Activated naive CD4-positive, alpha-beta T cell (primary cell): ENCODE measurements around the gene MGME1.

Experiments used
- DNase-seq, 4 experiments: peaks; one replicate each; lab custom pipeline; 2025; lab: John Stamatoyannopoulos, UW

MGME1 gene

GRCh38 chr20:17992847-17993513 is 24.2 kb downstream of the MGME1 start:
- DNase-seq: no peak

- no peak for DNase-seq
These were observed 24.7 kb downstream of the MGME1 start for GRCh38 chr20:17993546-17993945.

DNA sequence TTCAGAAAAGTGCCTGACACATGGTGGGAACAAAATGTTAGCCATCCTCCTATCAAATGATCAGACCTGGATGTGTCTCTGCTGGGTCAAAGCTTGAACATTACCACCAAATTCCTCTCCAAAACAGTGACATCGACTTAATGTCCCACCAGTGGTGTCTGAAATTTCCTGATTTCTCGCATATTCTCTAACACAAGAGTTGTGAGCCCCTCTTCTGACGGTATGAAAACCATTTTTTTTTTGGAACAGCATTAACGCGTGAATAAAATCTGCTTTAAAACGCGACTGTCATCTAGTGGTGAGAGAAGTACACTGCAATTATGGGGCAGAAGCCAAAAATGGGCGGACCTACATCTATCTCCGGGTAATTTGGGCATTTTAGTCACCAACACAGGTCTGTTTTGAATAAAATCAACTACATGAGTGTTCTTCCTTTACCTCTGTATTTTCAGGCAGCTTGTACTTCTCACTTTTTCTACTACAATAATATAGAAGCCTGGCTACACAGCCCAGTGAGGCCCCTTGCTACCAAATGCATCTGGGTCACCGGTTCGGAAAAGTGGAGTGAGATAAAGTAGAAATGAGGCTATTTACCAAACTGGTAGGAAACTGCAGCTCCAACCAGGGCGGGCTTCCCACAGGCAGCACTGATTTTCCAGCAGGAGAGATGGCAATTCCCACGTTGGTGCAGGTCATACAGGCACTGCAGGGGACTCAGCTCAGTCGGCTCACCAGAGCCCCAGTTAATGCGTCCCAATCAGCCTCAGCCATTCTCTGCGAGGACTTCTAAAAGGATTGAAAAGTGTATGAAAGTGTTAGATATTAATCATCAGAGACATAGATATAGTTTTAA is 27.4 kb downstream of the MGME1 start:
- DNase-seq: no peak

DNA sequence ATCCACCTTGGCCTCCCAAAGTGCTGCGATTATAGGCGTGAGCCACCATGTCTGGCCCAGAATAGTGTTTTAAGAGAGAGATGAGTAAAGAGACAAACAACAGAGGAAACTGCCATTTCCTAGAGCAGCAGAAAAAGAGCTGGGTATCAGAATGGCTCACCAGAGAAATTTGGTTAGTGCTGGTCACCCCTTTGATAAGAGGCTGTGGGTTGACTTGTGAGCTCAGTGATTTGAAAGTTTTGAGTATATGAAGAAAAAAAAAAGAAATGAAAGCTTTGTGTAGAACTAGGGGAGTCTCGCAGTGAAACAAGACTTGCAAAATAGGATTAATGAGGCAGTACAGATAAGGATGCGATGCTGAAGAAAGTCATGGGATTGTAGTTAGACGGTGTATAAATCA is 29.6 kb downstream of the MGME1 start:
- DNase-seq: no peak

DNA sequence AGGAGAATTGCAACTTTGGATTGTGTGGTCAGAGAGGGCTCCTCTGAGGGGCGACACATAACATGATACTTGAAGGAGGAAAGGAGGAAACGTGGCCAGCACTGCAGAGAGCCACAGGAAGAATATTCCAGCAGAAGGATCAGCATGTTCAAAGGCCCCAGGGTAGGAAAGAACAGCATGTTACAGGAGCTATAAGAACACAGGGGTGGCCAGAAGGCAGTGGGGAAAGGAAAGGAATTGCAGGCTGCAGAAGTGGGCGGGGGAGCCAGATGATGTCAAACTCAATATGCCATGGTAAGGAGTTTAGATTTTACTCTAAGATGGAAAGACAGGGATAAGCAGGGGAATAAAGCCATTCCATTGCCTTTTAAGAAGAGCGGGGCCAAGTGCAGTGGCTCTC is 30.7 kb downstream of the MGME1 start:
- no peak for DNase-seq

DNA sequence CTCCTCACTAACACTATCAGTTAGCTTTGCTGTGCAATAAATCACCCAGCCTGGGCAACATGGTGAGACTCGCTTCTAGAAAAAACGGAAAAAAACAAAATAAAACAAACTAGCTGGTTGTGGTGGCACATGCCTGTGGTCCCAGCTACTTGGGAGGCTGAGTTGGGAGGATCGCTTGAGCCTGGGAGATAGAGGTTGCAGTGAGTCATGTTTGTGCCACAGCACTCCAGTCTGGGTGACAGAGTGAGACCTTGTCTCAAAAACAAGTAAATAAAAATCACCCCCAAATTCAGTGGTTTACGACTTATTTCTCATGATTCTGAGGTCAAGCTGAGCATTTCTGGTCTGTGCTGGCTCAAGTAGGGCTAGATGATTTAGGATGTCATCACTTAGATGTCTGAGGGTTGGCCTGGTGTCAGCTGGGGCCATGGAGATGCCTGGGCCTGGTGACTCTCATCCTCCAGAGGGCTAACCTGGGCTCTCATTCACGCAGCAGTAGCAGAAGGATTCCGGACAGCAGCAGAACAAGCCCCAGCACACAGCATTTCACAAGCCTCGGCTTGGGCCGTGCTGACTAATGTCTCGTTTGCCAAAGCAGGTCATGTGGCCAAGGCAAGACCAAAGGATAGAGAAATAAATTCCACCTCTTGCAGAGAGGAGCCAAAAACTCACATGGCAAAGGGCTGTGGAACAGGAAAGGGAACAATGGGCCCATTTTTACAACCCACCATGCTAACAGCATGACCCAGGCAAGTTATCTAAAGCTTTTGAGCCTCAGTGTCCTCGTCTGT is 32.5 kb downstream of the MGME1 start:
- DNase-seq: no peak

DNA sequence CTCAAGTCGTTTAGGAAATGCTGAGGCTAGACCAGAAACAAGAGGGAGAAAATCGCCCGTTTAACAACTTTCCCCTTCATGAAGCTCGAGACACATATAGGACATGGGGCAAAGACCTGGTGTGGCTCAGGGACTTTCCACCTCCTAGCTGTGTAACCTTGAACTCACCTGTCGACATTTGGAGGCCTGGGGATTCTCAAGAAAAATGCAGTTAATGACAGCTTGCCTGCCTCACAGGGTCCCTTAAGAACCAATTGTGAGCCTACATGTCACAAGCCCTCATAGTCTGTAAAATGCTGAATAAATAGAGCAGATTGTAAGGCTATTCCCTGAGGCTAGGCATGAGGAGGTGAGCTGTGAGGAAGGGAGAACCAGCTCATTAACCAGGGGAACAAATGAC is 35.1 kb downstream of the MGME1 start:
- no peak for DNase-seq

DNA sequence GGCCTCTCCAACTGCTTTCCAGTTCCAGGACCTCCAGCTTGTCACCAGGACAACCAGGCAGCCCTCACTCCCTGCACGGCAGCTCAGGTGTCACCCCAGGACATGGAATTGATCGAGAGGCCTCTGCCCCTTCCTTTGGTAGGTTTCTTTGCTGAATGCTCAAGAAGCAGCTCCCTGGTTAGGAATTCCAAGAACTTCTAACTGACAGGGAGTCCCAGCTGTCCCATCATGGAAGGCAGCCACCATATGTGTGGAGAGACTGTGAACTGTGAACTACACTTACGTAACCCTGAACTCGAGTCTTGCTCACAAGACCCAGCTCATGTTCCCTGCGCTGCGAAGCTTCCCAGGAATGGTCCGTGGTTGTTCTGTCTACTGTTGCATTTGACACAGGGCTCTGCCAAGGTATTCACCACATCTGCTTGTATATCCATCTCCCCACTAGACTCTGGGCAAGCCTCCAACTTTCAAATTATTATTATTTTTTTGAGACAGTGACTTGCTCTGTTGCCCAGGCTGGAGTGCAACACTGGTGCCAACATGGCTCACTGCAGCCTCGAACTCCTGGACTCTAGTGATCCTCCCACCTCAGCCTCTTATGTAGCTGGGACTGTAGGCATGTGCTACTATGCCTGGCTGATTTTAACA is 35.7 kb downstream of the MGME1 start:
- no peak for DNase-seq

GRCh38 chr20:18005170-18005989 is 36.6 kb downstream of the MGME1 start:
- no peak for DNase-seq

GRCh38 chr20:18005990-18006364 is 37.2 kb downstream of the MGME1 start:
- no peak for DNase-seq

- no peak for DNase-seq
These were observed 37.9 kb downstream of the MGME1 start for GRCh38 chr20:18006684-18007083.

- DNase-seq: no peak
These were observed 38.9 kb downstream of the MGME1 start for GRCh38 chr20:18007534-18008292.

- DNase-seq: no peak
These were observed 40.3 kb downstream of the MGME1 start for GRCh38 chr20:18009116-18009515.

DNA sequence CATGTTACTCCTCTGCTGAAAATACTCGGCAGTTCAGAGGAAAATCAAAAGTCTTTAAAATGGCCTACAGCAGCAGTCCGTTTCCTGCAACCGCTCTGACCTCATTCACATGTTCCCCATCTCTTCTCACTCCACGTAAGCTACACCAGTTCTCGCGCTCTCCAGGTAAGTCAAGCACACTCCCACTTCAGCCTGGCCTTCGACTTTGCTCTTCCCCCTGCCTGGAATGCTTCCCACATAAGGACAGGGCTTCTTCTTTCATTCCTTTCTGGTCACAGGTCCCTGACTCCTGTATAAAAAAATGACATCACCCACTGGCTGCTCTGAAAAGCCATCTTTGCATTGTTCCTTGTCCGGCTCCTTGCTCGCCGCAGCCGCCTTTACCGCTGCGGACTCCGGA is 42.7 kb downstream of the MGME1 start:
- no peak for DNase-seq

DNA sequence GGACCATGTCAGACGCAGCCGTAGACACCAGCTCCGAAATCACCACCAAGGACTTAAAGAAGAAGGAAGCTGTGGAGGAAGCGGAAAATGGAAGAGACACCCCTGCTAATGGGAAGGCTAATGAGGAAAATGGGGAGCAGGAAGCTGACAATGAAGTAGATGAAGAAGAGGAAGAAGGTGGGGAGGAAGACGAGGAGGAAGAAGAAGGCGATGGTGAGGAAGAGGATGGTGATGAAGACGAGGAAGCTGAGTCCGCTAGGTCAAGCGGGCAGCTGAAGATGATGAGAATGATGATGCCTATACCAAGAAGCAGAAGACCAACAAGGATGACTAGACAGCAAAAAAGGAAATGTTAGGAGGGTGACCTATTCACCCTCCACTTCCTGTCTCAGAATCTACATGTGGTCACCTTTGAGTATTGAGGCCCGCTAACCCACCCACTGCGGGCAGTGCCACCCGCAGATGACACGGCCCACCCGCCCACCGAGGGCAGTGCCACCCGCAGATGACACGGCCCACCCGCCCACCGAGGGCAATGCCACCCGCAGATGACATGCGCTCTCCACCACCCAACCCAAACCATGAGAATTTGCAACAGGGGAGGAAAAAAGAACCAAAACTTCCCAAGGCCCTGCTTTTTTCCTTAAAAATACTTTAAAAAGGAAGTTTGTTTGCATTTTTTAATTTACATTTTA is 43.3 kb downstream of the MGME1 start:
- no peak for DNase-seq

DNA sequence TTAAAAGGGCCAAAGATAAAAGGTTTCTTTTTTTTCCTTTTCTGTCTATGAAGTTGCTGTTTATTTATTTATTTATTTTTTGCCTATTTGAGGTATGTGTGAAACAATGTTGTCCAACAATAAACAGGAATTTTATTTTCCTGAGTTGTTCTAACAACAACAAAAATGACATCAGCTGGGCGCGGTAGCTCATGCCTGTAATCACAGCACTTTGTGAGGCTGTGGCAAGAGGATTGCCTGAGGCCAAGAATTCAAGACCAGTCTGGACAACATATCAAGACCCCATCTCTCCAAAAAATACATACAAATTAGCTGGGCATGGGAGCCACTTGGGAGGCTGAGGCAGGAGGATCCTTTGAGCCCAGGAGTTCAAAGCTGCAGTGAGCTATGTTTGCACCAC is 44.1 kb downstream of the MGME1 start:
- no peak for DNase-seq

DNA sequence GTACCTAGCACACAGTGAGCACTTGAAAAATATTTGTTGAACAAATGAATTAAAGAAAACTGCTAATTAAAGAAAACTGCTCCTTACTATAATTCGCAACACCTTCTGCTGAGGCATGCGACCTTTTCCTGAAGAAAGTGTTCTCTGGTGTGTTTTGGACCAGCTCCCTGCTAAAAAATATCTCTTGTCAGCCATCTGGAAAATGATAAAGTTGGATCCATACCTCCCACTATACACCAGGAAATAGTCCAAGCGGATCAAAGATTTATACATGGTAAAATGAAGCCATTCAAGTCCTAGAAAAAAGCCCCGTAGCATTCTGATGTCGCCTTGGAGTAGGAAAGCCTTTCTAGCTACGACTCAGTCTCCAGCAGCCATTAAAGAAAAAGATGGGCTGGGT is 45.6 kb downstream of the MGME1 start:
- DNase-seq: no peak

DNA sequence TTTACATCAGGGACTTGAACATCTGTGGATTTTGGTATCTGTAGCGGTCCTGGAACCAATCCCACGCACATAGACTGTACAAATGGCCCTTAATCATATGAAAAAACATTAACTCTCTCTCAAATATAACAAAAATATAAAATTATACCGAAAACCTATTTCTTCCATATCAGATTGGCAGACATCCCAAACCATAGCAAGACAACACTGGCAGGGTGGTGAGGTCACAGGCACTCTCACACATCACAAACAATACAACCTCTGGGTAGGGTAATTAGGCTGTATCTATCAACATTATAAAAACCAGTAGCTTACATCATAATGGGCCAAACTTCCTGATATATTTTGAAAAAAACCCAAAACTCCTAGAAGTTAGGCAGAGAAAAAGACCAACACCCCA is 48.0 kb downstream of the MGME1 start:
- no peak for DNase-seq

- no peak for DNase-seq
These were observed 49.3 kb downstream of the MGME1 start for GRCh38 chr20:18018100-18018499.

DNA sequence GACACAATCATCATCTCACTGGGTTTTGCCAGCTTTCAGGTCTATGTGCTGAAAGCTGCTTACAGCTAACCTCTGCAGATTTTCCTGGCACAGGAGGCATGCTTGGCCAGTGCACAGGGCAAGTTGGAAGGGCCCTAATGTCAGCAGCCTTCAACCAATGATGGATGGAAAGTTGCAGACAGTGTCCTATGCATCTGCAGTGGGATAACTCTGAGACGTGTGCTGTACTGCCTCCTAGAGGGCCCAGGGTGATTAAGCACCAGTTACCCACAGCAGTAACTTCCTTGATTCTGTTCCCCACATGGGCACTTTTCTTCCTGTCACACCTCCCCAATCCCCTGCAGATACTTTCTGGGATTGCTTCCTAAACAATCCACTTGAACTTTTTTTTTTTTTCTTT is 50.2 kb downstream of the MGME1 start:
- no peak for DNase-seq
